ENCODE measurements around the gene NFATC2. TPM values are rescaled to one million over a fixed set of nuclear protein-coding genes. Genes with fewer than 3 reads are reported as not detected.

Gene NFATC2
- total RNA-seq, 2 experiments from 2014 or later, result 32.5 to 33.2 TPM

- no peaks in the 10 kb centered on the region for H3K36me3 Mint-ChIP-seq (ENCODE audit: low read depth)
- Histone ChIP-seq H3K27ac (ENCODE audit: low read depth in 1 of 2, low read length in 2 of 2) (no peak overlapping the region), H3K27me3 (ENCODE audit: control insufficient read depth in 1 of 2, insufficient read depth in 2 of 2, low read length in 2 of 2) (no peaks in the 10 kb centered on the region), H3K36me3 (ENCODE audit: insufficient read depth, low read length) (no peaks in the 10 kb centered on the region), H3K4me3 (ENCODE audit: low read length) (no peak overlapping the region), H3K4me1 (ENCODE audit: insufficient read depth, low read length) (no peaks in the 10 kb centered on the region), H3K9me3 (ENCODE audit: control insufficient read depth in 1 of 2, insufficient read depth in 1 of 2, low read length in 2 of 2) (peaks cover 0 to 2% of the 10 kb centered on the region in 2 experiments)
- ChIA-PET CTCF (no interaction called here), POLR2A (no interaction called here)
- DNase-seq (no peak), ATAC-seq (ENCODE audit: poor library complexity) (no peak)
- H3K4me1 Mint-ChIP-seq (ENCODE audit: low read depth), result no peaks in the 10 kb centered on the region
- TF ChIP-seq CTCF (IDR thresholded peaks at IDR 0.05), result no peak
- H3K27me3 Mint-ChIP-seq, result no peaks in the 10 kb centered on the region
- H3K4me3 Mint-ChIP-seq, result no peak overlapping the region
- H3K27ac Mint-ChIP-seq, result no peak overlapping the region
- intact Hi-C loops (cut with DNase I, micrococcal nuclease), result no loop called here
- peaks cover 3% of the 10 kb centered on the region for H3K9me3 Mint-ChIP-seq
Measured at GRCh38 chr20:51366155-51366886, 176.2 kb downstream of the NFATC2 start.

- no peak for TF ChIP-seq CTCF (IDR thresholded peaks at IDR 0.05)
- H3K9me3 Mint-ChIP-seq, result peaks cover 3% of the 10 kb centered on the region
- H3K4me3 ChIP-seq (ENCODE audit: low read length), result no peak overlapping the region
- H3K36me3 Mint-ChIP-seq (ENCODE audit: low read depth), result no peaks in the 10 kb centered on the region
- ChIA-PET CTCF (no interaction called here), POLR2A (no interaction called here)
- H3K27ac ChIP-seq (ENCODE audit: low read depth in 1 of 2, low read length in 2 of 2), result no peak overlapping the region
- no peaks in the 10 kb centered on the region for H3K27me3 Mint-ChIP-seq
- no peaks in the 10 kb centered on the region for H3K4me1 Mint-ChIP-seq (ENCODE audit: low read depth)
- H3K27ac Mint-ChIP-seq, result no peak overlapping the region
- DNase-seq (no peak), ATAC-seq (ENCODE audit: poor library complexity) (no peak)
- intact Hi-C loops (cut with DNase I, micrococcal nuclease), result no loop called here
- H3K9me3 ChIP-seq (ENCODE audit: control insufficient read depth in 1 of 2, insufficient read depth in 1 of 2, low read length in 2 of 2), result peaks cover 0 to 2% of the 10 kb centered on the region in 2 experiments
- no peaks in the 10 kb centered on the region for H3K27me3 ChIP-seq (ENCODE audit: control insufficient read depth in 1 of 2, insufficient read depth in 2 of 2, low read length in 2 of 2)
- no peak overlapping the region for H3K4me3 Mint-ChIP-seq
- no peaks in the 10 kb centered on the region for H3K36me3 ChIP-seq (ENCODE audit: insufficient read depth, low read length)
- H3K4me1 ChIP-seq (ENCODE audit: insufficient read depth, low read length), result no peaks in the 10 kb centered on the region
Measured at GRCh38 chr20:51365670-51366069, 176.8 kb downstream of the NFATC2 start.

GRCh38 chr20:51363813-51364212 is 178.7 kb downstream of the NFATC2 start:
- Mint-ChIP-seq H3K27ac (no peak overlapping the region), H3K27me3 (no peaks in the 10 kb centered on the region)

More at GRCh38 chr20:51363813-51364212, 178.7 kb downstream of the NFATC2 start:
- H3K9me3 Mint-ChIP-seq, result peaks cover 3% of the 10 kb centered on the region
- H3K4me3 Mint-ChIP-seq, result no peak overlapping the region
- Histone ChIP-seq H3K27me3 (ENCODE audit: control insufficient read depth in 1 of 2, insufficient read depth in 2 of 2, low read length in 2 of 2) (no peaks in the 10 kb centered on the region), H3K27ac (ENCODE audit: low read depth in 1 of 2, low read length in 2 of 2) (no peak overlapping the region), H3K4me1 (ENCODE audit: insufficient read depth, low read length) (no peaks in the 10 kb centered on the region), H3K4me3 (ENCODE audit: low read length) (no peak overlapping the region), H3K9me3 (ENCODE audit: control insufficient read depth in 1 of 2, insufficient read depth in 1 of 2, low read length in 2 of 2) (peaks cover 0 to 2% of the 10 kb centered on the region in 2 experiments), H3K36me3 (ENCODE audit: insufficient read depth, low read length) (no peaks in the 10 kb centered on the region)
- intact Hi-C loops (cut with DNase I, micrococcal nuclease), result no loop called here
- no peaks in the 10 kb centered on the region for H3K4me1 Mint-ChIP-seq (ENCODE audit: low read depth)
- no peak for TF ChIP-seq CTCF (IDR thresholded peaks at IDR 0.05)
- DNase-seq (no peak), ATAC-seq (ENCODE audit: poor library complexity) (no peak)
- ChIA-PET CTCF (no interaction called here), POLR2A (no interaction called here)
- H3K36me3 Mint-ChIP-seq (ENCODE audit: low read depth), result no peaks in the 10 kb centered on the region
